ENCODE measurements around the gene CLIC1. TPM values are rescaled to one million over a fixed set of nuclear protein-coding genes. Genes with fewer than 3 reads are reported as not detected.

CLIC1 gene
- total RNA-seq, 1 donor from 2014 or later, result 374 TPM

- Mint-ChIP-seq H3K4me3 (no peak overlapping the region), H3K9me3 (no peaks in the 10 kb centered on the region), H3K36me3 (ENCODE audit: low read depth) (peaks cover 33% of the 10 kb centered on the region), H3K27ac (no peak overlapping the region), H3K4me1 (no peaks in the 10 kb centered on the region), H3K27me3 (no peaks in the 10 kb centered on the region)
- ChIA-PET CTCF (interaction anchor here (1.1 kb wide), 1 partner anchor 8 kb away, joined by 3 read pairs; no protein-coding TSS in a partner anchor), POLR2A (no interaction called here)
- DNase-seq (no peak), ATAC-seq (ENCODE audit: low read depth) (no peak)
- intact Hi-C loops (cut with micrococcal nuclease), result no loop called here
- no peak for TF ChIP-seq CTCF (IDR thresholded peaks at IDR 0.05)
Measured at GRCh38 chr6:31761343-31761742, 25.0 kb upstream of the CLIC1 start.

- ChIA-PET POLR2A (no interaction called here), CTCF (interaction anchor here (1.1 kb wide), 1 partner anchor 9 kb away, joined by 3 read pairs; no protein-coding TSS in a partner anchor)
- no peak for TF ChIP-seq CTCF (IDR thresholded peaks at IDR 0.05)
- H3K4me1 Mint-ChIP-seq, result no peaks in the 10 kb centered on the region
- intact Hi-C loops (cut with micrococcal nuclease), result no loop called here
- H3K27me3 Mint-ChIP-seq, result no peaks in the 10 kb centered on the region
- H3K4me3 Mint-ChIP-seq, result no peak overlapping the region
- H3K9me3 Mint-ChIP-seq, result no peaks in the 10 kb centered on the region
- peaks cover 33% of the 10 kb centered on the region for H3K36me3 Mint-ChIP-seq (ENCODE audit: low read depth)
- DNase-seq, result no peak
- H3K27ac Mint-ChIP-seq, result no peak overlapping the region
- no peak for ATAC-seq (ENCODE audit: low read depth)
Measured at GRCh38 chr6:31760790-31761189, 24.5 kb upstream of the CLIC1 start.

DNA sequence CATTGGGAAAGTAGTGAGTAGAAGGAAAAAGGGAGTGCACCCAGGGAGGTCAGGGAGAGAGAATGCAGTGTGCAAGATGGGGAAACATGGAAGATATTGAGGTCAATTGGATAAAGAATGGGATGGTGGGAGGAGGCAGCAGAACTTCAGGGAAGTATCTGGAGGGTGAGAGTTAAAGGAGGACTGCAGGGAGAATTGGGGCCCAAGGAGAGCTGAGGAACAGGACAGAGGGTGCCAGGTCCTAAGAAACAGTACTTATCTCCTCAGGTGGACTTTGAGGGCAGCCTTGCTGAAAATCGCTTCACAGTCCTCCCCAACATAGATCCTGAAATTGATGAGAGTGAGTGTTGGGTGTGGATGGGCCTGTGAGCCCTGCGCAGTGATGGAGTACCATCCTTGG lies 22.0 kb upstream of the CLIC1 start:
- peaks cover 25% of the 10 kb centered on the region for H3K36me3 Mint-ChIP-seq (ENCODE audit: low read depth)
- DNase-seq (no peak), ATAC-seq (ENCODE audit: low read depth) (no peak)
- no peak for TF ChIP-seq CTCF (IDR thresholded peaks at IDR 0.05)
- no peaks in the 10 kb centered on the region for H3K9me3 Mint-ChIP-seq
- no peaks in the 10 kb centered on the region for H3K27me3 Mint-ChIP-seq
- H3K27ac Mint-ChIP-seq, result no peak overlapping the region
- CTCF ChIA-PET, result no interaction called here
- intact Hi-C loops (cut with micrococcal nuclease), result no loop called here
- H3K4me1 Mint-ChIP-seq, result no peaks in the 10 kb centered on the region
- no peak overlapping the region for H3K4me3 Mint-ChIP-seq
- POLR2A ChIA-PET, result no interaction called here

DNA sequence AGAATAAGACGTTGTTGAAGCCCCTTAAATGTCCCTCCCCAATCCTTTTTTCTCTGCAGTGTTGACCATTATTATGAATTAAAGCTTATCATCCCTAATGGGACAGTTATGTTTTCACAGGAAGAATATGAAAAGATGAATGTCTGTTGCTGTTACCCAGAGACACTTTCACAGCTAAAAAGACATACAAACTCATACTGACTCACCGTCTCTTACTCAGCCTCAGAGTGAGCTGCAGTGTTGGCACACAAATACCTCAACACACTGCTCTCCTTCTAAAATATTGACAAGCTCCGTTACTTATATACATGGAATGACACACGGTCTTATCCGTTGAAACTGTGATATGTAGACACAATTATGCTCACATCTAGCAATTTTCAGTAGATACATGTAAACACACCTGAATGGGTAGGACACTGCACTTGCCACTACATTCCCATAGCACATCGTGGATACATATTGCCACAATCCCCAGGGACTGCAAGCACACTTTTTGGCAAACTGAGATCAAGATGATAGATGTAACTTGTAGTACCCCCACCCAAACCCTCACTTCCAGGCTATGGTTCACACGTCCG lies 16.5 kb upstream of the CLIC1 start:
- CTCF ChIA-PET, result no interaction called here
- Mint-ChIP-seq H3K36me3 (ENCODE audit: low read depth) (peaks cover 7% of the 10 kb centered on the region), H3K9me3 (no peaks in the 10 kb centered on the region), H3K27ac (no peak overlapping the region), H3K27me3 (no peaks in the 10 kb centered on the region), H3K4me1 (no peaks in the 10 kb centered on the region), H3K4me3 (no peak overlapping the region)
- POLR2A ChIA-PET, result interaction anchor here (0.6 kb wide), 1 partner anchor 63 kb away, joined by 6 read pairs; no protein-coding TSS in a partner anchor
- intact Hi-C loops (cut with micrococcal nuclease), result no loop called here
- no peak for ATAC-seq (ENCODE audit: low read depth)
- no peak for TF ChIP-seq CTCF (IDR thresholded peaks at IDR 0.05)
- DNase-seq, result no peak

- intact Hi-C loops (cut with micrococcal nuclease), result no loop called here
- no peak for TF ChIP-seq CTCF (IDR thresholded peaks at IDR 0.05)
- ATAC-seq (ENCODE audit: low read depth), result no peak
- Mint-ChIP-seq H3K27ac (no peak overlapping the region), H3K27me3 (no peaks in the 10 kb centered on the region), H3K36me3 (ENCODE audit: low read depth) (peaks cover 12% of the 10 kb centered on the region), H3K9me3 (no peaks in the 10 kb centered on the region), H3K4me1 (no peaks in the 10 kb centered on the region), H3K4me3 (no peak overlapping the region)
- CTCF ChIA-PET, result interaction anchor here (1.1 kb wide), 1 partner anchor 19 kb away, joined by 3 read pairs; no protein-coding TSS in a partner anchor
- POLR2A ChIA-PET, result interaction anchor here (0.6 to 1.1 kb wide), 3 partner anchors 11 to 85 kb away, joined by 3 to 4 read pairs (median 3); partner anchors contain the start of gene MSH5
- no peak for DNase-seq
Measured at GRCh38 chr6:31750411-31751022, 14.2 kb upstream of the CLIC1 start.

All from activated B cell treated with CpG ODN at 0.5 μM for 24 hours (primary cell).